ENCODE results near the gene ZBTB47. TPM values are rescaled to one million over a fixed set of nuclear protein-coding genes. Genes with fewer than 3 reads are reported as not detected.

Gene ZBTB47
- total RNA-seq, 1 donor = 41.3 TPM

GRCh38 chr3:42696356-42697288 lies 43.1 kb downstream of the ZBTB47 start:
- no peak overlapping the region for H3K4me2 ChIP-seq (ENCODE audit: insufficient read depth, low read length)
- peaks cover 10% of the 10 kb centered on the region for H3K27me3 ChIP-seq (ENCODE audit: insufficient read depth, low read length)
- H3K27ac ChIP-seq (ENCODE audit: low read depth, low read length) = no peak overlapping the region
- H2AFZ ChIP-seq (ENCODE audit: low read length) = no peak overlapping the region
- H3K79me2 ChIP-seq (ENCODE audit: insufficient read depth, low read length) = no peaks in the 10 kb centered on the region
- H3K36me3 ChIP-seq (ENCODE audit: insufficient read depth, low read length) = no peaks in the 10 kb centered on the region
- H3K9me3 ChIP-seq (ENCODE audit: low read depth, low read length) = no peaks in the 10 kb centered on the region
- H4K20me1 ChIP-seq (ENCODE audit: insufficient read depth, low read length) = no peaks in the 10 kb centered on the region
- TF ChIP-seq CTCF (IDR thresholded peaks at IDR 0.05; ENCODE audit: extremely low read depth, low read depth, low read length) = no peak
- no peaks in the 10 kb centered on the region for H3K4me1 ChIP-seq (ENCODE audit: insufficient read depth, low read length)
- H3K4me3 ChIP-seq (ENCODE audit: insufficient read depth, low read length) = no peak overlapping the region
- DNase-seq (ENCODE audit: insufficient read length, low spot score, missing footprints) = no peak

GRCh38 chr3:42697289-42698051 lies 44.0 kb downstream of the ZBTB47 start:
- H2AFZ ChIP-seq (ENCODE audit: low read length) = no peak overlapping the region
- no peaks in the 10 kb centered on the region for H3K36me3 ChIP-seq (ENCODE audit: insufficient read depth, low read length)
- no peaks in the 10 kb centered on the region for H3K9me3 ChIP-seq (ENCODE audit: low read depth, low read length)
- DNase-seq (ENCODE audit: insufficient read length, low spot score, missing footprints) = peak; percentile 50
- H3K27ac ChIP-seq (ENCODE audit: low read depth, low read length) = no peak overlapping the region
- H3K4me3 ChIP-seq (ENCODE audit: insufficient read depth, low read length) = no peak overlapping the region
- H3K4me2 ChIP-seq (ENCODE audit: insufficient read depth, low read length) = no peak overlapping the region
- H3K27me3 ChIP-seq (ENCODE audit: insufficient read depth, low read length) = peaks cover 7% of the 10 kb centered on the region
- TF ChIP-seq CTCF (IDR thresholded peaks at IDR 0.05; ENCODE audit: extremely low read depth, low read depth, low read length) = no peak
- no peaks in the 10 kb centered on the region for H4K20me1 ChIP-seq (ENCODE audit: insufficient read depth, low read length)
- H3K4me1 ChIP-seq (ENCODE audit: insufficient read depth, low read length) = no peaks in the 10 kb centered on the region
- no peaks in the 10 kb centered on the region for H3K79me2 ChIP-seq (ENCODE audit: insufficient read depth, low read length)

GRCh38 chr3:42698216-42698910 lies 44.9 kb downstream of the ZBTB47 start:
- Histone ChIP-seq H3K4me2 (ENCODE audit: insufficient read depth, low read length) (no peak overlapping the region), H2AFZ (ENCODE audit: low read length) (no peak overlapping the region), H3K27ac (ENCODE audit: low read depth, low read length) (no peak overlapping the region), H3K27me3 (ENCODE audit: insufficient read depth, low read length) (peaks cover 7% of the 10 kb centered on the region), H3K9me3 (ENCODE audit: low read depth, low read length) (no peaks in the 10 kb centered on the region), H3K4me3 (ENCODE audit: insufficient read depth, low read length) (no peak overlapping the region), H3K79me2 (ENCODE audit: insufficient read depth, low read length) (no peaks in the 10 kb centered on the region), H3K36me3 (ENCODE audit: insufficient read depth, low read length) (no peaks in the 10 kb centered on the region), H4K20me1 (ENCODE audit: insufficient read depth, low read length) (no peaks in the 10 kb centered on the region), H3K4me1 (ENCODE audit: insufficient read depth, low read length) (no peaks in the 10 kb centered on the region)
- TF ChIP-seq CTCF (IDR thresholded peaks at IDR 0.05; ENCODE audit: extremely low read depth, low read depth, low read length) = no peak
- DNase-seq (ENCODE audit: insufficient read length, low spot score, missing footprints) = peak; percentile 65
